DMS114 treated with DMSO at 0.1 percent for 48 hours (cell line): Measurements from ENCODE around the gene PPP2R2C.

Source experiments
- DNase-seq: peaks from one replicate; lab custom pipeline; 2025; ENCODE audit not compliant: unreplicated experiment; lab: John Stamatoyannopoulos, UW

The PPP2R2C gene

GRCh38 chr4:6383009-6383404, 89.4 kb downstream of the PPP2R2C start:
- no peak for DNase-seq

GRCh38 chr4:6381571-6382123, 90.8 kb downstream of the PPP2R2C start:
- no peak for DNase-seq

GRCh38 chr4:6380746-6381410, 91.5 kb downstream of the PPP2R2C start:
- DNase-seq = no peak

GRCh38 chr4:6379767-6380745, 92.4 kb downstream of the PPP2R2C start:
- DNase-seq = no peak

- no peak for DNase-seq
Observed at GRCh38 chr4:6378493-6379445, 93.6 kb downstream of the PPP2R2C start.

GRCh38 chr4:6377626-6378492, 94.6 kb downstream of the PPP2R2C start:
- no peak for DNase-seq

- no peak for DNase-seq
Observed at GRCh38 chr4:6375620-6376295, 96.7 kb downstream of the PPP2R2C start.

- no peak for DNase-seq
Observed at GRCh38 chr4:6374575-6374974, 97.8 kb downstream of the PPP2R2C start.

- DNase-seq = no peak
Observed at GRCh38 chr4:6373541-6374410, 98.6 kb downstream of the PPP2R2C start.

- peak; percentile 5 for DNase-seq
Observed at GRCh38 chr4:6372649-6373525, 99.5 kb downstream of the PPP2R2C start.

- no peak for DNase-seq
Observed at GRCh38 chr4:6371812-6372211, 100.6 kb downstream of the PPP2R2C start.

GRCh38 chr4:6371271-6371670, 101.1 kb downstream of the PPP2R2C start:
- no peak for DNase-seq

GRCh38 chr4:6369924-6370645, 102.3 kb downstream of the PPP2R2C start:
- no peak for DNase-seq

- no peak for DNase-seq
Observed at GRCh38 chr4:6369511-6369910, 102.9 kb downstream of the PPP2R2C start.

- no peak for DNase-seq
Observed at GRCh38 chr4:6369035-6369434, 103.4 kb downstream of the PPP2R2C start.

- DNase-seq = no peak
Observed at GRCh38 chr4:6368601-6369000, 103.8 kb downstream of the PPP2R2C start.

- no peak for DNase-seq
Observed at GRCh38 chr4:6368096-6368495, 104.3 kb downstream of the PPP2R2C start.
